ENCODE data around the gene IL25.

The IL25 gene

DNA sequence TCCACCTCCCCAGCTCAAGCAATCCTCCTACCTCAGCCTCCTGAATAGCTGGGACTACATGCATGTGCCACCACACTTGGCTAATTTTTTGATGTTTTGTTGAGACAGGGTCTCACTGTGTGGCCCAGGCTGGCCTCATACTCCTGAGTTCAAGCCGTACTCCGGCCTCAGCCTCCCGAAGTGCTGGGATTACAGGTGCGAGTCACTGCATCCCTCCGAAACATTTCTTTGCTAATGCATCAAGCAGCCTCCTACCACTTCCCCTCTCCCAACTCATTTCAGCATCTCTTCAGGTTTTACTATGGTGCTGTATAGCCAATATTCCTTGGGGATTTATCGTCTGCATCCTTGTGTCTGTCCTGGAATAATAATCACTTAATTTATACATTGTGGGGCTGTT is 17.6 kb upstream of the IL25 start:
- DNase-seq: no peak

DNA sequence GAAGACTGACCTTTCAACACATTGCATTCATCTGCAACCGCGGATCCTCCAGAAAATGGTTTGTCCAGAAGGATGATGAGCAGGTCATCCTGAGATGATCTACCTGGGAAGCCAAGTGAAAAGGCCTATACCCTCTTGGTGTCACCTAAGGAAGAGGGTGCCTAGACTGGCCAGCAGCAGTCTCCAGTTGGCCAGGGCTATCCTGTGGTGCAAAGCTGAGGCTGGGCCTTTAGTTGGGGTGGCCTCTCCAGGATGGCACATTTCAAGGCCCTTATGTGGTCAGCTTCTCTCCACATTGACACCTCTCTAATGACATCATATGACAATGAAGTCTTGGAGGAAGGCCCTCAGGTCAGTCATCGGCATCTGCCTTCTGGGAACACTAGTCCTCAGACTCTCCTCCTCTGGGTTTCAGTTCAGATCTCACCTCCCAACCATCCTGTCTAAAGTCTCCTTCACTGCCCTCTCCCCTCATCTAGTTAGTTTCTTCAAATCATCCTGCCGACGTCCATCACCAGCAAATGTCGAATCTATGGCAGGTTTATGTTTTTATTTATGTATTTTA is 16.7 kb upstream of the IL25 start:
- DNase-seq: no peak

DNA sequence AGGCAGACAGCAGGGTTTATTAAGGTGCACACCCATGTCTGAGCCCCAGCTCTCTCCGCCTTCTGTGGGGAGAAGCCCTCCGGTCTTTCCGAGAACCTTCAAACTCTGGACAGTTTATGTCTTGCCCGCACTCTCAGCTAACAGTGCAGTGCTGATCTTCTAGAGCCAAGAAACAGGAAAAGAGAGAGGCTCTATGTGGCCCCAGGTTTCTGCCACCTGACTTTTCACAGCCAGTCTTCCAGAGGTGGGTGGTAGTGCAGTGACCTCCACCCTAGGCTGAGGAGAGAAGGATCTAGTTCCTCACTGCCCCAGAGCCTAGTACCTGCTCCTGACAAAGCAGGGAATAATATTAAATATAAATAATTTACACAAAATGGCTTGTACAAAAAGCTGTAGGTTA is 15.9 kb upstream of the IL25 start:
- DNase-seq: no peak

DNA sequence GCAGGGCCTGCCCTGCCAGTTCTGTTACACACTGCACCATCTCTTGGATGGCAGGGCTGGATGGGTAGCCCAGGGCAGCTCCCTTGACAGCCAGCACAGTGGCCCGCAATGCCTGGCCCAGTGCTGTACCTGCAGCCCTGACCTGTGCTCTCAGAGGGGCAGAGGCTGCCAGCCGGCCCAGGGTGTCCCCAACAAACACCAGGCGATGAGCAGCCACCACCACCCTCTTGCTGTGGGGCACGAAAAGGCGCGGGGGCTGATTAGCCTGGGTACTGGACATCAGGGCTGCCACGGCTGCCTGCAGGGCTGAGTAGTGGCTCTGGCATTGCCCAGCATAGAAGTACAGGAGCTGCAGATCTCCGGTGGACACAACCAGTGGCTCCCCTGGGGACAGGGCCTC is 15.3 kb upstream of the IL25 start:
- DNase-seq: no peak

DNA sequence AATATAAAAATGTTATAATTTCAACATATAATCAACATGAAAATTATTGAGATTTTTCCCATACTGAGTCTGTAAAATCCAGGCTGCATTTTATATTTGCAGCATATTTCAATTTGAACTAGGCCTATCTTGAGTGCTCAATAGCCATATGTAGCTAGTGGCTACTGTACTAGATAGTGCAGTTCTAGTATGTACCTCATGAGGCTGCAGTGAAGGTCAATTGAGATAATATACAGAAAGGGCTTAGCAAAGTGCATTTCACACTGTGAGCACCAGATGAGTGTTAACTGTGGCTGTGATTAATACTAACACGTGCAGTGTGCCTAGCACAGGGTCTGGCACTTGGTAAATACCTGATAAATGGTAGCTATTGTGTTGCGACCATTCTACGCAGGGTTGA is 14.6 kb upstream of the IL25 start:
- DNase-seq: no peak

DNA sequence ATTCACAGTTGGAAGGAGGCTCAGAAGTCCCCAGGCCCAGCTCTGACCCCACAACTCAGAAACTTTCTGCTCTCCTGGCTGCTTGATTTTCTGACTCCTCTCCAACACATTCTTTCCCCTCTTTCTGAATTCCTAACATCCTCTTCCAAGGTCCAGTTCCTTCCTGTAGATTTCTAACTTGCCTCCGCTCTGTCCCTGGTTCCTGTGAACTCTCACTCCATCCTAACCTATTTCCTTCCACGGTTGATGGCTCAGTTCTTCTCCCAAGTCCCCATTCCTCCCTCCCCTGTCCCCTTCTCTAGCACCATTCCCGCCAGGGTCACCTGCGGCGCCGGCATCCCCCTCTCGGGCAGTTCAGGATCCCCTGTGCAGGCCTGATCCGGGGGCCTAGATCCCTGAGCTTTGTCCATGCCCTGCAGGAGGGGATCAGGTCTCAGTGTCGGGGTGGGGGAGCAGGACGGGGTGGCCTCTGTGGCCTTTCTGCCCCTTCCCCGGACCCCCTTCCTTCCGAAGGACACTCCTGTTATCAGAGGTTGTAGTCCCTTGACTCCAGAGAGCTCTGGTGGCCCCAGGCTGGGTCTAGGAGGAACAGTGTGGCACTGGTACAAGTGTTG is 13.9 kb upstream of the IL25 start:
- DNase-seq: no peak

DNA sequence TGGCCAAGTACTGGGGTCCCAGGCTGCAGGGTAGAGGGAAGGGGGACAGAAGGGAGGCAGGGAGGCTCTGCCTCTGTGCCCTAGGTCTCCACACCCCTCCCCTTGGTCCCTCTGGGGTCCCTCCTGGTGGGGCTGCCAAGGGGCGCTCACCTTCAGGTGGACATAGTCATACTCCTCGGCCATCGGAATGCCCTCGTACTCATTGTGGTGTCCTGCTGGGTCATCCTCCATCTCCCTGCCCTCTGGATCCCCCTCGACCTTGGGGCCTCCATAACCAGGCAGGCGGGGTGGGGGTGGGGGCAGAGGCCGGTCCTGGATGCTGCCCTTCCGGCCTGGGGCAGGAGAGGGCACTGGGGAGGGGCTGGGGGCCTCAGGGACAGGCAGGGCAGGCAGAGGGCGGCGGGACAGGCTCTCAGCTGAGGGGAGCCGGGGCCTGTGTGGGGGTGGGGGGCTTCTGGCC is 13.4 kb upstream of the IL25 start:
- no peak for DNase-seq

DNA sequence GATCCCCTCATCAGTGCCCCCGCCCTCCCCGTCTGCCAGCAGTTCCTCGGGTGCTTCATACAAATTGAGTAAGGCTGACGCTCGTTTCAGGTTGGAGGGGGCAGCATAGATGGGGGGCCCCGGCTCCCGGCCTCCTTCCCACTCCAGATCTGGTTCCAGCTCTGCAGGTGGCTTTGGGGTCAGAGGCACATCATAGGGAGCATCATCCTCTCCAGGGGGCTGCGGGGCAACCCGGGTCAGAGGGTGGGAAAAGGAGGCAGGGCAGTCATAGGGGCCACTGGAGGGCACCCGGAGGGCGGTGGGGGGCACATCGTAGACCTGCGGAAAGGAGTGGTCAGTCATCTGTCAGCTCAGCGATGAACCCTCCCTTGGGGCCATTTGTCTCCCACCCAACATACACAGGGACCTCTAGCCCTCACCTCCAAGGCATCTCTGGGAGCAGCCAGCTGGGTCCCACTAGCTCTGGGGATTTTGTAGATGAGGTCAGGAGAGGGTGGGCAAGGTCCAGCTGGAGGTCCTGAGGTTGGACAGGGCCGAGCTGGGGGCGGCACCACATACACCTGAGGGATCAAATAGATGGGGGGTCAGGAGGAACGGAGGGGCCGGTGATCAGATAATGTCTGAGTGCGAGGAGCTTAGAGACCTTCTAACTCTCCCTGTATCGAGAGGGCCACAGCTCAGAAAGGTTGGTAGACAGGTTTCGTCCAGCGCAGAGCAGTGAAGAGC is 12.7 kb upstream of the IL25 start:
- DNase-seq: no peak

DNA sequence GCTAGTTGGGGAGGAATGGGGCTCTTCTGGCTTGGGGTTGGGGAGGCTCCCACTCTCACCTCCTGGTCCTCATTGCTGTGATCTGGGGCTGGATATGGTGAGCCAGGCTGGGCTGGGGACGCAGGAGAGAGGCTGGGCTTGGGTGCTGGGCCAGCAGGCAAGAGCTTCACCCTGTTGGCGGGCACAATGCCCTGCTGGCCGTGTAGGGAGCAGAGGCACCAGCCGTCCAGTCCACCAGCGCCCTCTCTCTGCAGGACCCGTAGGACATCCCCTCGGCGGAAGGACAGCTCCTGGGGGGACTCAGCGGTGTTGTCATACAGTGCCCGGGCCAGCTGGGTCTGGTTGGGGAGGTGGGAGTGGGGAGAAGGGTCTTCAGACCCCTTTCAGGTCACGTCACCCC is 12.1 kb upstream of the IL25 start:
- DNase-seq: no peak

DNA sequence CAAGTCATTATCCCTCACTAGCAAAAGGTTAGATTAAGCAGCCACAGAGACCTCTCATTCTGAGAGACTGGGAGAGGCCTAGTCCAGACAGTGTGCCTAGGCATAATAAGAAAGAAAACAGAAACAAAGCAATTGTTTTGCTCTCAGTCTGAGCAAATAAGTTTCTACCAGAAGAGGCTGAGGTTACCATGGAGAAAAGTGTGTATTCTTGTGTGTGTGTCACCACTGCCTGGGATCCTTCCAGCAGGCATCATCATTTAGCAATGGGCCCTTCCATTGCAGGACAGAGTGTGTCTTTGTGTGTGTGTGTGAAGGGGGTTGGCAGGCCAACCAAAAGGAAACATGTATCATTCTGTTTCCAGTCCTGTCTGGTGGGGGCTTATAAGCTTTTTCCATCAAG is 11.3 kb upstream of the IL25 start:
- DNase-seq: no peak

DNA sequence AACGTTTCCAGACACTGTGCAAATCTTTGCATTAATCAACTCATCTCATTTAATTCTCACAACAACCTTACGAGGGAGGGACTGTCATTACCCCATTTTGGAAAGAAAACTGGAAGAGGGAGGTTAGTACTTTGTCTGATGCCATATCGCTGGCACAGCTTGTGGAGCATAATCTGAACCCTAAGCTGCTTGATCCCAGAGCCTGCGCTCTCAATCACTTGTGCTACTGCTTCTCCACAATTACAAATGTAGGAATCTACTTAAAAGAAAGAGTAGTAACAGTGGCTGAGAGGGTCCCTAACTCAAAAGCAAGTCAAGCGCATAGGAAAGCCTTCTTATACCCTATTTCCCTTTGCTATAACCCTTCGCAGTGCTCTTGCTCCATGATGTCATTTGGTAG is 10.8 kb upstream of the IL25 start:
- DNase-seq: no peak

DNA sequence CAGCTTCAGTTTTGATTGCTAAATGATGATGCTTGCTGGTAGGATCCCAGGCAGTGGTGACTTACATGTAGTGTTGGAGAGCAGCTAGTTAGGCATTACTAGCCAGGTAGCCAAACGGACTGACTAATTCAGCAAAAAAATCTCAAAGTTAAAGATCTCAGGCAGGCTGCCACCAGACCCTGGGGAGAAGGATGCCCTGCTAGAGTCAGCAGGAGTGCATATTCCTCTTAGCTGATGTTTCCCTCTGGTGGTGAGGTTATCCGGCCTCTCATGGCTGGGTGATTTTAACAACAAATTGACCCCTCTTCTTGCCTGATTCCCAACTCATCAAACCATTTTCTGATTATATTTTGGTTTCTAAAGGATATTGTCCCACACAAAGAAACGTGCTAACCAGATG is 10.4 kb upstream of the IL25 start:
- no peak for DNase-seq

DNA sequence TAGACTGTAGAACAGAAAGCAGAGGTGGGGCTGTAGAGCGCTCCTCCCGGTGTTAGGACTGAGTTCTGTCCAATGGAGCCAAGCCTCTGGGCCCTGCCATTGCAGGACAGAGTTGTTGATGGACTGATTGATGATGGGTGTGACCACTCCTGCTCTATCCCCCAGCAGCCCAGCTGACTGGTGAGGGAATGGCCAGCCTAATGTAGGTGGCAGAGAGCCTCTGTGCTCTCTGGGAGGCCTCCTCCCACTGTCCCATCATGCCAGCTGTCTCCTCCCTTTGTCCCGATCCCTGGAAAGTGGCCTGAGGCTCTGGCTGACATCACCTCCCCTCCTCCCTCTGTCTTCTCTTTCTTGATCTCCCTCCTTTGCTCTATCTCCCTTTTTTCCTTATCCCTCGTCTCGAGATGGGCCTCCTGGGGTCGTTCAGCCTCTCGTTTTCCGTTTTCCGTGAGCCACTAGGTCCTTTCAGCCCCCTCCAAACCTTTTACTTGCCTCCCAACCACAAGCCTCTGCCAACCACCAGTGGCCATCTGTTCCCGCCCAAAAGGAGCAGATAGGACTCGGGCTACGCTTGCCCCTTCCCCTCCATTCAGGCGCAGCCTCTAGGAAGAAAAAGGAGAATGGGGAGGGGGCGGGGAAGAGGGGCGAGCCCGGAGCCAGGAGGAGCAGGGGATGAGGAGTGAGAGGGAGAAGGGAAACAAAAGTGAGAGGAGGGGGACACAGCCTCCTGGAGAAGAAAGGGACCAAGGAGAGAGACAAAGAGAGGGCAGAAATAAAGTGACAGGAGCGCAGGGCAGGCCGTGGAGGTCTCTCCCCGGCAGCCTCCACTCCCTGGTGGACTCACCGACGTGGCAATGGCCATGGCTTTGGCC is 8.2 kb upstream of the IL25 start:
- no peak for DNase-seq

DNA sequence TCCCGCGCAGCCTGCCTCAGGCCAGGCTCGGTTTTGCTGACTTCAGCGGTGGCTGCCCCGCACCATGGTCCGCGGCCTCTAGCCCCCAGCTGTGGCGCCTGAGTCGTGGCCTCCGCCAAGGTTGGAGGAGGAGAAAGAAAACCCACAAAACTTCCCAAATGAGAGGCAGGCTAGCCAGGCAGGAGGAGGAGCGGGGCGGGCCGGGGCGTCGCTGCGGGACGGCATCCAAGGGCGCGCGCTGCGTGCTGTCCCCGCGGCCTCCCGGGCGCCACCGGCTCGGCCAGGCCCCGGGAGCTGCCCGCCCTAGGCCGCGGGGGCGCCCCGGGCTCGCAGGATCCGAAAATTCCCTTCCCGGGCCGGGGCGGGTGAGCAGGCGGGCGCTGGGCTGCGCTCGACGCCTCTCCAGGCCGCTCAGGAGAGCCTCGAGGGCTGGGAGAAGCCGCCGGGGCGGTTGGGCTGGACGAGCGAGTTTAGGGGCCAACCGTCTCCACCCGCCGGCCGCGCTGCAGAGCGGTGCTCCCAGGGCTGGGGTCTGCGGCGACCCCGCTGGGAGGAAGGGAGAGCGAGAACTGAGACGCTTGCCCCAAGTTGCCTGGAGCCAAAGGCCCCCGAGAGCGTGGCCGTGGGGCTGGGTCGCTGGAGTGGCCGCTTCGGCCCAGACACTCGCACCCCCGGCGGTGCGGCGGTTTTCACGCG is 7.4 kb upstream of the IL25 start, which contains the start of gene EFS:
EFS (minus strand) TSS at position 137 of the 696 bp plus-strand sequence. CDS start 147 bp downstream, outside the sequence.
- no peak for DNase-seq

DNA sequence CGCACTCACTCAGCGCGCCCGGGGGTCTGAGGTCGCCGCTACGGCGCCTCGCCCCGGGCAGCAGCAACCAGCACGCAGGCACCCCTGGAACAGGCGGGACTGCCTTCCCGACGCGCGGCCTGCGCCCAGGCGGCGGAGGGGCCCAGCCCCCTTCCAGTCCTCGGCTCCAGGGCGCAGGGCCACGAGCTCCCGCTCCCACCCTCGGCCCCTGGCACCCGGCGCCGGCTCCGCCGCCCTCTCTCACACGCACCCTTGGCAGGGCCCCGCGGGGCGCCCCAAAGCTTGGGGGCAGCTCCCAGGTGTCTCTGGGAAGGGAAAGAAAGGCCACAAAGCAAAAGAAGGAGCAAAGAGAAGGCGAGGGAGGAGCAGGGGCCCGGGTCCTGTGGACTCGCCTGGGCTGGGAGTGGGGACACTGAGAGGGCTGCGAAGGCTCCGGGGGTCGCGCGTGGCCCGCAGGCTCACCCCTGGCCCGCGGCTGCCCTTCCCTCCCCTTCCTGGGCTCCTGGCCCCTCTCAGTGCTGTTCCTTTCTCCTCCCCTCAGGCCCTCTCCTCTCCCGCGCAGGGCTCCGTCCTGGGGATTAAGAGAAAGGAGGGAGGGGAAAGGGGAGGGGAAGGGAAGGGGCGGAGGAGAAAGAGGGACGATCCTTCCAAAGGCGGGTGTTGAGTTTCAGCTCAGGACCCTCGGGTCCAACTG is 6.7 kb upstream of the IL25 start:
- no peak for DNase-seq

DNA sequence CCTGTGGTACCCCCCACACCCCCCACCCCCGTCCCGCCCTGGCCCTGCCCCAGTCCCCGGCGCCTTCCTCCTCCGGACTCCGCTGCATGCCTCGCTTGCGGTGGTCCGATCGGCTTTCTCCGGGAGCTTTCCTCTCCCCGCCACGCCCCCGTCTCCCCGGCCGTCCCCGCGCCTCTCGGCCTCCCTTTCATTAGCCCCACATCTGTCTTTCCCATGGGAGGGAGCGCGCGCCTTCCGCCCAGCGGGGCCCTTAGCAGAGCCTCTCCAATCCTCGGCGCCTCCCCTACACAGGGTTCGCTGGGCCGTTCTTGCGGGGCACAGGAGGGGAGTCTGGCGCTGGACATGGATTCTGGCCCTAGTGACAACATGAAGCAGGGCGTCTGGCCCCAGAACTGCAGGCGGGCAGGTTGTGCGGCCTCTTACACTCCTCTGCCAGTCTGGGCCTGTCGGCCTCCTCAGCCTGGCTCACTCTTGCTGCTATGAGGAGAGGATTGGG is 6.1 kb upstream of the IL25 start:
- DNase-seq: no peak

DNA sequence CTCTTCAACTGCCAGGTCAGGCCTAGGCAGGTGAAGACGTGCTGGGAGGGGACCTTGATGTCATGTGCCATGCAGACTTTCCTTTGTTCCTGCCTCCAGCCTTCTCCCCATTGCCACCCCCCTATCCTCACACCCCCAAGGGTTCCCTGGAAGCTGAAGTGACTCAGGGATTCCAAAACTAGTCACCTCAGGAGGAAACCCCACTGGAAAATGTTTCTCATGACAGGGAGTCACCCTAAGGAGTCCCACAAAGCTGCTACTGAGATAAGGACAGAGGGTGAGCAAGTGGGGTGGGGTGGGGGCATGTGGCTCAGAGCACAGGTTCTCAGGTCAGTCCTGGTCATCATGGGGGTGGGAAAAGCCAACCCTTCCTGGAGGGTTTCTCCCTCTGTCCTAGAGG is 2.4 kb upstream of the IL25 start:
- no peak for DNase-seq

DNA sequence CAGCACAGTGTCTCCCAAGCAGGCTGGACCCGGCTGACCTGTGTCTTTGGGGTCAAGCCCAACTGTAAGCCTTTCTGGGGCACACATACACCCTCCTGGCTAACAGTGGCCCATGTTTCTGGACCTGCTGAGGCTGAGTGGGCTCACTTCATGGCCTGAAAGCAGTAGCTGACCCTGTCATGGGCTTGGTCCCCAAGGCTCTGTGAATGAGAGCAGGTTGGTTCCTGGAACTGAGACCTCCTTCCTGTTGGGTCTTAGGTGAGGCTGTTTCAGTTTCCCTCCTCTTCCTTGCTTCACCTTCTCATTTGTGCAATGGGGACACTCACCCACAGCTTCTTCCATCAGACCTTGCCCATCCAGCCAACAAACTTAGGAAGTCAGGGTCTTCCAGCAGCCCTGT is 744 bp upstream of the IL25 start:
- no peak for DNase-seq

DNA sequence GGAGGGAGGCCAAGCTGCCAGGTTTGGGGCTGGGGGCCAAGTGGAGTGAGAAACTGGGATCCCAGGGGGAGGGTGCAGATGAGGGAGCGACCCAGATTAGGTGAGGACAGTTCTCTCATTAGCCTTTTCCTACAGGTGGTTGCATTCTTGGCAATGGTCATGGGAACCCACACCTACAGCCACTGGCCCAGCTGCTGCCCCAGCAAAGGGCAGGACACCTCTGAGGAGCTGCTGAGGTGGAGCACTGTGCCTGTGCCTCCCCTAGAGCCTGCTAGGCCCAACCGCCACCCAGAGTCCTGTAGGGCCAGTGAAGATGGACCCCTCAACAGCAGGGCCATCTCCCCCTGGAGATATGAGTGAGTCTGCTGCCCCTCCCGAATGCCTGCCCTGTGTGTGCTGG is 432 bp downstream of the IL25 start:
- DNase-seq: no peak

DNA sequence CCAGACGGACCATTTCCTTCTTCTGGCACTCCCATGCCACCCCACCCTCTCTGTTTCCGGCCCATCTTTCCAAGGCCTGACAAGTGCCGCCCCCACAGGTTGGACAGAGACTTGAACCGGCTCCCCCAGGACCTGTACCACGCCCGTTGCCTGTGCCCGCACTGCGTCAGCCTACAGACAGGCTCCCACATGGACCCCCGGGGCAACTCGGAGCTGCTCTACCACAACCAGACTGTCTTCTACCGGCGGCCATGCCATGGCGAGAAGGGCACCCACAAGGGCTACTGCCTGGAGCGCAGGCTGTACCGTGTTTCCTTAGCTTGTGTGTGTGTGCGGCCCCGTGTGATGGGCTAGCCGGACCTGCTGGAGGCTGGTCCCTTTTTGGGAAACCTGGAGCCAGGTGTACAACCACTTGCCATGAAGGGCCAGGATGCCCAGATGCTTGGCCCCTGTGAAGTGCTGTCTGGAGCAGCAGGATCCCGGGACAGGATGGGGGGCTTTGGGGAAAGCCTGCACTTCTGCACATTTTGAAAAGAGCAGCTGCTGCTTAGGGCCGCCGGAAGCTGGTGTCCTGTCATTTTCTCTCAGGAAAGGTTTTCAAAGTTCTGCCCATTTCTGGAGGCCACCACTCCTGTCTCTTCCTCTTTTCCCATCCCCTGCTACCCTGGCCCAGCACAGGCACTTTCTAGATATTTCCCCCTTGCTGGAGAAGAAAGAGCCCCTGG is 3.1 kb downstream of the IL25 start:
- no peak for DNase-seq

DNA sequence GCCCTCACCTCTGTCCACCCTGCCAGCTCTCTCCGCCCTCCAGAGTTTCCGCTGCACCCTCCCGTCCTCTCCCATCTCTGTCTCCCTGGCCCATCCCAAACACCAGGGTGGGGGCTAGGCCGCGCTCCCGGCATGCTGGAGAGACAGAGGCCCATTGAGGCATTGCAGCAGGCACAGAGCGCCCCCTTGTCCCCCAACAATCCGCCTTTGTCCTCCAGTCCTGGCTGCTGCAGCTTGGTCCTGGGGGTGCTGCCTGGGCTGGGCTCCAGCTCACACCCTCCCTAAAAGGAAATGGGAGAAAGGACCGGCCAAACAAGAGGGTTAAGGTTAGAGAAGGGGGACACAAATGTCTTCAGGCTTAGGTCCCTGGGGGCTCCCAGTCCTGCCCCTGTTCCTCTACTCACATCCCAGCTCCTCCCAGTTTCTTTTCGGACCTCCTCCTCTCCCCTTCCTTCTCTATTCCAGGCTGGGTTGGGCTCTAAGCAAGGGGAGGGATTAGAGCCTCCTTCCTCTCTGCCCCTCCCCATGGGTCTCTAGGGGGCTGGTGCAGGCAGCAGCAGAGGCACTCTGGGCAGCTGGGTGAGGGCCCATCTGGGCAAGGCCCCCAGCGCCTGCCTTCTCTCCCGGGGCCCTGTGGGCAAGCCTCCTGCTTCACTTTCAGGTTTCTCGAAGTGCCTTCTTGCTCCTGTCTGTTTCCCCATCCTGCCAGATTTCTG is 4.0 kb downstream of the IL25 start, which contains the start of gene CMTM5:
CMTM5 (plus strand) TSS at position 565 of the 716 bp plus-strand sequence. CDS start 206 bp downstream, outside the sequence.
- DNase-seq: no peak
